H1 (cell line): Measurements from ENCODE around the gene CAMK2D. TPM values are rescaled to one million over a fixed set of nuclear protein-coding genes. Genes with fewer than 3 reads are reported as not detected.

ENCODE experiments used
- EP300 ChIP-seq, 2 experiments: IDR thresholded peaks; 1 replicate in 1 of 2; 2 replicates in 1 of 2; pipeline ENCODE4 v1.6.1; 2011 to 2012; ENCODE audit warnings: low read depth in 2 of 2, low read length in 2 of 2, mild to moderate bottlenecking in 2 of 2, borderline replicate concordance in 1 of 2, inconsistent platforms in 1 of 2, moderate library complexity in 1 of 2
- SRF ChIP-seq: IDR thresholded peaks from 2 replicates; pipeline ENCODE4 v1.6.1; 2011; ENCODE audit warnings: mild to moderate bottlenecking, low read depth, low read length, moderate library complexity
- polyA plus RNA-seq, 7 experiments: library from polyadenylated mRNA; depleted of rRNA in 3 of 7; stranded (reverse) in 5 of 7; unstranded in 2 of 7; fragments of >200 nt in 5 of 7; fragments of 200-250 nt in 2 of 7; gene quantifications; 1 replicate in 5 of 7; 2 replicates in 1 of 7; 4 replicates in 1 of 7; pipeline versions ENCODE4 v1.2.1 to v1.2.3, GENCODE V29; 2011 to 2013; ENCODE audit warnings: missing spikeins in 2 of 7, mixed read lengths in 2 of 7
- total RNA-seq: library from RNA; stranded (reverse); fragmentation: NEBNext Ultra II Directional; extraction: Animal tissue kit (Norgen Biotek cat#: 25700); gene quantifications from 2 replicates; pipeline ENCODE4 v1.2.1, GENCODE V29; 2021

Gene CAMK2D
- total and polyA plus RNA-seq, 2 of the 8 experiments (the other 6 are each of a cell fraction or from before 2014, with no cell fraction given), result 3.2 to 7.0 TPM

- TF ChIP-seq EP300 (IDR thresholded peaks at IDR 0.05; ENCODE audit: borderline replicate concordance in 1 of 2, low read depth in 2 of 2, low read length in 2 of 2), result no peak
- TF ChIP-seq SRF, result no peak
Measured at GRCh38 chr4:113531572-113531971, 230.0 kb downstream of the CAMK2D start (continued).
